ENCODE measurements around the gene YIF1A. TPM values are rescaled to one million over a fixed set of nuclear protein-coding genes. Genes with fewer than 3 reads are reported as not detected.

The YIF1A gene
- polyA plus RNA-seq, 2 of the 4 experiments (the other 2 are of a cell fraction), result 79.7 to 99.7 TPM

GRCh38 chr11:66314186-66314501, 25.2 kb upstream of the YIF1A start:
- POLR2A ChIA-PET, result no interaction called here
- no peak for FAIRE-seq

GRCh38 chr11:66313321-66314185, 24.6 kb upstream of the YIF1A start:
- Histone ChIP-seq H3K27ac (peak overlapping the region; percentile 72 to 87), H3K4me3 (peak overlapping the region; percentile 42), H3K9me3 (no peaks in the 10 kb centered on the region), H3K4me2 (peak overlapping the region; percentile 79), H3K4me1 (peaks cover 26% of the 10 kb centered on the region)
- ATAC-seq, result no peak
- POLR2A ChIA-PET, result interaction anchor here (0.8 to 3.0 kb wide), 12 partner anchors 8 to 167 kb away, joined by 3 to 42 read pairs (median 4); partner anchors contain the start of genes BRMS1, DPP3, MRPL11 and RIN1
- no peak for FAIRE-seq
- DNase-seq (ENCODE audit: low read depth in 1 of 2, low spot score in 1 of 2), result no peak
- CTCF ChIA-PET, result interaction anchor here (0.7 to 12.2 kb wide), 14 partner anchors 8 to 96 kb away, joined by 3 to 247 read pairs (median 32); partner anchors contain the start of genes B4GAT1, BRMS1, RIN1 and TMEM151A
- 76% methylated on average over 29 of the region's 38 CpGs for WGBS (ENCODE audit: missing lambda C conversion rate)
- TF ChIP-seq ZFP36 (IDR thresholded peaks at IDR 0.05; ENCODE audit: borderline replicate concordance, partially characterized antibody) (no peak), GATA3 (IDR thresholded peaks at IDR 0.05; ENCODE audit: borderline replicate concordance) (no peak), USF2 (IDR thresholded peaks at IDR 0.05) (no peak), JUNB (IDR thresholded peaks at IDR 0.05) (no peak), HES2 (IDR thresholded peaks at IDR 0.05) (no peak), KDM1A (IDR thresholded peaks at IDR 0.05; ENCODE audit: low read depth) (no peak), HMGXB4 (CRISPR knock-in tag; IDR thresholded peaks at IDR 0.05; ENCODE audit: borderline replicate concordance) (no peak), MYC (IDR thresholded peaks at IDR 0.05; ENCODE audit: borderline replicate concordance, low read length) (no peak), TP53 (CRISPR knock-in tag; IDR thresholded peaks at IDR 0.05) (no peak), RNF2 (IDR thresholded peaks at IDR 0.05; ENCODE audit: borderline replicate concordance, low read depth) (no peak), ZSCAN20 (CRISPR knock-in tag; IDR thresholded peaks at IDR 0.05) (no peak), HOXB5 (CRISPR knock-in tag; IDR thresholded peaks at IDR 0.05) (no peak), PBX3 (IDR thresholded peaks at IDR 0.05) (no peak), BCL3 (IDR thresholded peaks at IDR 0.05) (no peak), CTCF (IDR thresholded peaks at IDR 0.05) (no peak), HEYL (CRISPR knock-in tag; IDR thresholded peaks at IDR 0.05) (no peak), CEBPB (IDR thresholded peaks at IDR 0.05) (no peak)

More at GRCh38 chr11:66314186-66314501, 25.2 kb upstream of the YIF1A start:
- no peak overlapping the region for H3K4me2 ChIP-seq
- no peak for TF ChIP-seq RARB (CRISPR knock-in tag; IDR thresholded peaks at IDR 0.05)
- no peak for TF ChIP-seq HOXA7 (CRISPR knock-in tag; IDR thresholded peaks at IDR 0.05)
- no peak for TF ChIP-seq RCOR1 (IDR thresholded peaks at IDR 0.05; ENCODE audit: low read depth, low read length)
- no peak for TF ChIP-seq NR3C1 (IDR thresholded peaks at IDR 0.05)
- no peak for TF ChIP-seq ZFP36 (IDR thresholded peaks at IDR 0.05; ENCODE audit: borderline replicate concordance, partially characterized antibody)
- no peak for TF ChIP-seq SREBF2 (IDR thresholded peaks at IDR 0.05)
- TF ChIP-seq HES2 (IDR thresholded peaks at IDR 0.05), result no peak
- no peak for TF ChIP-seq USF2 (IDR thresholded peaks at IDR 0.05)
- TF ChIP-seq HDAC2 (IDR thresholded peaks at IDR 0.05), result no peak
- TF ChIP-seq PHF8 (IDR thresholded peaks at IDR 0.05; ENCODE audit: borderline replicate concordance, low read depth), result no peak
- TF ChIP-seq NFE2L2 (conservative IDR thresholded peaks at IDR 0.05; ENCODE audit: low read length), result no peak
- TF ChIP-seq MAX (IDR thresholded peaks at IDR 0.05), result no peak
- no peak for TF ChIP-seq ZSCAN20 (CRISPR knock-in tag; IDR thresholded peaks at IDR 0.05)
- TF ChIP-seq ZC3H11A (IDR thresholded peaks at IDR 0.05), result no peak
- no peak for TF ChIP-seq KDM1A (IDR thresholded peaks at IDR 0.05; ENCODE audit: low read depth)
- TF ChIP-seq CEBPB (IDR thresholded peaks at IDR 0.05), result no peak
- no peak for TF ChIP-seq FOSL2 (IDR thresholded peaks at IDR 0.05)
- no peak for TF ChIP-seq FOSL2 (CRISPR knock-in tag; IDR thresholded peaks at IDR 0.05)
- ATAC-seq, result no peak
- H3K4me1 ChIP-seq, result peaks cover 29% of the 10 kb centered on the region
- no peaks in the 10 kb centered on the region for H3K9me3 ChIP-seq
- no peak overlapping the region for H3K4me3 ChIP-seq
- DNase-seq (ENCODE audit: low read depth in 1 of 2, low spot score in 1 of 2), result no peak
- CTCF ChIA-PET, result interaction anchor here (1.1 to 12.2 kb wide), 10 partner anchors 11 to 75 kb away, joined by 3 to 247 read pairs (median 38); partner anchors contain the start of genes B4GAT1, BRMS1 and RIN1
- 100% methylated on average over 1 of the region's 1 CpG for WGBS (ENCODE audit: missing lambda C conversion rate)
- H3K27ac ChIP-seq, result 0 out of 6 replicates have a peak overlapping the region, but pooled peaks of 1 of the 2 experiments have one; percentile 87
